Measurements from ENCODE around the gene OTOP2.
"Not testable (repeated sequence)": the region's sequence is repeated elsewhere in the genome, so short reads cannot be mapped to it uniquely, and the experiment has no call there.

OTOP2 gene

DNA sequence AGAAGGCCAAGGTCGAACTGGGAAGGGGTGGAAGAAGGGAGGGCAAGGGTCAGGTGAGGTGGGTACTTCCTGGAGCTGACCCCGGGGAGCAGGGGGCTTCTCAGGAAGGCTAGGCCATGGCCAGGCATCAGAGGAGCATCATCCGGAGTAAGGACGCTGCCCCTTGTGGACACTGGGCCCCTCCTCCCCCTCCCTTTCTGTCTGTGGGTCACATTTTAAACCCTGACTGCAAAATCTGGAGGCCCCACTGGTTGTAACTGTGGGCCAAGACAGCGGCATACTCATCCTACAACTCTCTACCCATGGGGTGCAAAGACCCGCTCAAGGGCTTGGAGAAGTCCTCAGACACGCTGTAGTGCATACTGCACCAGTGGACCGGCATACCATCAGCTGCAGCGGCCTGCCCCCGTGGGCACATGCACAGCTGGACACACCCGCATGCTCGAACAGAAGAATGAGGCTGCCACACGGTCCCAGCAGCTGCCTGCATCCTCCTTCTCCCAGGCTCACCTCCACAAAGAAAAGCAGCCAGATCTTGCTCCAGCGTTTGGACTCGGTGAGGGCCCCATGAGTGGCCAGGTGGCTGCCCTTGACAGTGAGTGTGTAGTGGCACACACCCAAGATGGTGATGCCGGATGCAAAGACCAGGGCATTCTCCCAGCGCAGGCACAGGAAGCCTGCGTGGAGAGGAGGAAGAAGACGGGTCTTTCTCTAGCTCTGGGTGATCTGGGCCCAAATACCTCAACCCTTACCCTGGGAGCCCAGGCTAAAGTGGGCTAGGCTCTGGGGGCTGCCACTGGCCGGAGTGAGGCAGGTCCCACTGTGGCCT is 31.8 kb upstream of the OTOP2 start:
- DNase-seq, result no peak
- TF ChIP-seq GATA1 (IDR thresholded peaks at IDR 0.05; ENCODE audit: low read depth, low read length) (no peak), POLR2A (IDR thresholded peaks at IDR 0.05; ENCODE audit: low read length) (no peak)

DNA sequence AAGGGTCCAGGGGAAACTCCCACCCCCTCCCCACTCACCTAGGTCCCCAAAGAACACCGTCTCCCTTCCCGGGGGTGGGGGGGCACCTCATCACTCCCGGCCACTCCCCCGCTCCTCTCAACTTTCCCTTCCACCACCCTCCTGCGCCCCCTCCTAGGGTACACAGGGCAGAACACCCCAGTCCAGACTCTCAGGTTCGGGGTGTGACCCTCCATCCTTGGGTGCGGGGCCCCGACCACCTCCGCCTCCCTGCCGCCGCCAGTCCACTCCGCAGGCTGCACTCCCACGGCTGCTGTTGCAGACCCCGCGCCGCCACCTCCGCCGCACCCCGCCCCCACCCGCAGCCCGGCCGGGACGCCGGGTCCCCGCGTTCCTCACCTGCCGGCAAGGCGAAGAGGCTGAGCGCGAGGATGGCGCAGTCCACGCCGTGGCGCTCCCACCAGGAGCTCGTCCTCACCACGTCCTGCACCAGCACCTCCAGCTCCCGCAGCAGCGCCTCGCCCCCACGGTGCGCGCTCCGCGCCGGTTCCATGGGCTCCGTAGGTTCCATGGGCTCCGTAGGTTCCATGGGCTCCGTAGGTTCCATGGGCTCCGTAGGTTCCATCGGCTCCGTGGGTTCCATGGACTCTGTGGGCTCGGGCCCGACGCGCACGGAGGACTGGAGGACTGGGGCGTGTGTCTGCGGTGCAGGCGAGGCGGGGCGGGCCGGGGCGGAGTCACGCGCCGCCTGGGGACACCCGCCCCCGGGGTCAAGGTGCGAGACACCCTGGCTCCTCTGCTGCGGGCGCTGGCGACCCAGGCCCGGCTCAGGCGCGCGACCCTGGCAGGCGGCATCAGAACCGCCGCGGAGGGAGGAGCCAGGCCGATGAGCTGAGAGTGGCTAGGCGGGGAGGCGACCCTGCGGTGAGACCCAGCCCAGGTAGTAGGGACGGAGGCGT is 30.8 kb upstream of the OTOP2 start, which contains the start of gene FADS6:
TSS of gene FADS6 (minus strand) at position 660 of the 938 bp plus-strand sequence. CDS start at position 622, 38 bp downstream.
- DNase-seq, result no peak
- TF ChIP-seq POLR2A (IDR thresholded peaks at IDR 0.05; ENCODE audit: low read length) (no peak), GATA1 (IDR thresholded peaks at IDR 0.05; ENCODE audit: low read depth, low read length) (no peak)

DNA sequence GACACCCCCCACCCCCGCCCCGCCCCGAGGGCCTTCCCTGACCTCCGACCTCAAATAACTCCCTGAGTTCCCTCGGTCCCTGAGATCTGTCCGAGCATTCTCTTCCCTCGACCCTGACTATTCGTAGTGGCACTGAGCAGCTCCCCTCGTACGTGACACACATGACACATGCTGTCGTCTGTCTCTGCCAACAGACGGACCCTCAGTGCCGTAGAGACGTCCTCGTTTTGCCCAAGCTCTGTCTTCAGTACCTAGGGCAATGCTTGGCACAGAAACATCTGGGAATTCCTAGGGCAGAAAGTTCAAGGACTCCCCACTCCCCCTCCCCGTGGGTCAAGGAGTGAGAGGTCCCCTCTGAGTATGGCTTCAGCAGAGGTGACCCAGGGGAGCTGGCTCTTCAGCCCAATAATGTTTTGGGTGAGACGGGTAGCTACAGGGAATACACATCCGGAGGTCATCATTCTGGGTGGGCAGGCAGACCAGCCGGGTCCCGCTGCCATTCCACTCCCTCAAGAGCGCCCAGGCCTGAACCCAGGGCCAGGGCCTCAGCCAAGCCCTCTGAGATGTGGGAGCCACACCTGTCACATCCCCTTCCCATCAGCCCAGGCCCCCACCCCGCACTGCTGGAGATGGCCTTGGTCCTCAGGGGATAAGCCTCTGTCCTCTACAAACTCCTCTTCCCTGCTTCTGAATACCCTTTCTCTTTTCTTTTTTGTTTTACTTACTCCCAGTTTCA is 30.0 kb upstream of the OTOP2 start:
- no peak for TF ChIP-seq POLR2A (IDR thresholded peaks at IDR 0.05; ENCODE audit: low read length)
- no peak for TF ChIP-seq GATA1 (IDR thresholded peaks at IDR 0.05; ENCODE audit: low read depth, low read length)
- no peak for DNase-seq

DNA sequence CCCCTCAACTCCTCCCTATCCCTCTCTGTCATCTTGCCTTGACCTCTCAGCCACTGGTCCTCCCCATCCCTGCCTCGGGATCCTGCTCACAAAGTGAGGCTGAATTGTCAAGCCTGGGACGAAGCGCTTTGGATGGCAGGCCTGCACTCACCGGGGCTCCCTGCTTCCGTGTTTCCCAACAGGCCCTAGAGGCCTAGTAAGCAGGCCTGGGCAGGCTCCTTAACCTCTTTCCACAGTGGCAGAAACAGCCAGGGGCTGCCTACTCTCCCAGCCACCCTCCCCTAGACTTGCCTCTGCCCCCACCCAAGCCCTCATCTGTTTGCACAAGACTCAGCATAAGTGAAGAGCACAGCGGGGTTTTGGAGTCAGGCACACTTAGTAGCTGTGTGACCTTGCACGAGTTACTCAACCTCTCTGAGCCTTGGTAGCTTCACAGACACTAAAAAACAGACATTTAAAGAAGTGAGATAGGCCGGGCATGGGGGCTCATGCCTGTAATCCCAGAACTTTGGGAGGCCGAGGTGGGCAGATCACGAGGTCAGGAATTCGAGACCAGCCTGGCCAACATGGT is 25.6 kb upstream of the OTOP2 start:
- TF ChIP-seq POLR2A (IDR thresholded peaks at IDR 0.05; ENCODE audit: low read length) (no peak), GATA1 (IDR thresholded peaks at IDR 0.05; ENCODE audit: low read depth, low read length) (no peak)
- no peak for DNase-seq

DNA sequence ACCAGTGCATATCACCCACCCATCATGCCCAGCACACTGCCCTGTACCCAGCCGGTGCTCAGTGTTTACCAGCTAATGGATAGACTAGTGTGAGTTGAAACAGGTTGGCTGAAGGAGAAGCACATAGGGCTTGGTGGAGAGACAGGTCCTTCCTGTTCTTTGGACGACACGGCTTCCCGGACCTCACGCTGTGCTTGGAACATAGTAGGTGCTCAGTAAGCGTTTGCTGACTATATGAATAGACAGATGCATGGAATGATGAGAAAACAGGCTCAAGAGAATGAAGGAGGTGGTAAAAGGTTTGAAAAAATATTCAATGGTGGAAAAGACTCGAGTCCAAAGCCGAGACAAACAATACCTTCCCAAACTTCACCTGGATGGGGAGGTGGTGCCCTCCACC is 23.9 kb upstream of the OTOP2 start:
- TF ChIP-seq POLR2A (IDR thresholded peaks at IDR 0.05; ENCODE audit: low read length) (no peak), GATA1 (IDR thresholded peaks at IDR 0.05; ENCODE audit: low read depth, low read length) (no peak)
- no peak for DNase-seq

DNA sequence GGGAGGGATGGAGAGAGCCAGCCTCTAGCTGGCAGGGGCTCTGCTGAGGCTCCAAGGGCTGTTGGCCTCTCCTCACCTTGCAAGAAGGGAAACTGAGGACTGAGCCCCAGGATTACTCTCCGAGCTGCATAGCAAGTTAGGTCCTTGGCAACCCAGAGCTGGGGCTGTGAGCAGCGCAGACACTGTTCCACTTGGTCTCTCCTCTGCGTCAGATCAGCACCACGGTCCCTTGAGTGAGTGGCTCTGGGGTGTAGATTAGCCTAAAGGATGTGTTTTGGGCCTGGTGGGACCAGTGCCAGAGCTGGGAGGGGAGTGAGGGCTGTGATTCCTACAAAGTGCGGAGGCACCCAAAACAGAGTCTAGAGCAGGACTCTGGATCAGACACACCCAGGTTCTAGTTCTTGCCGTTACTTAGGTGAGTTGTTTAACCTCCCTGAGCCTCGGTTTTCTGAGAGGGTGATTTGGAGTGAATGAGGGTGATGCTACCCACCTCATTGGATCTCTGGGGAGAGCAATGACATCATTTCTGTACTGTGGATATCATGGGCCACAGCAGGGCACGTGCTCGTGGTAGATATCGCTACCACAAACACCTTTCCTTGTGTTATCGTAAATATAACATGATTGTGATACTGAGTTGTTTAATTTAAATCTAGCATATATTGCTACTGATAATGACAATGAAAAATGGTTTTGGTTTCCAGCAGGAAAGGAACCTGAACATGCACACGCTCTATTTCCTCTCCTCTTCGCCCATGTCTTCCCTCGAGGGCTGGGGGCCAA is 22.5 kb upstream of the OTOP2 start:
- TF ChIP-seq POLR2A (IDR thresholded peaks at IDR 0.05; ENCODE audit: low read length), result no peak
- TF ChIP-seq GATA1 (IDR thresholded peaks at IDR 0.05; ENCODE audit: low read depth, low read length), result no peak
- no peak for DNase-seq

DNA sequence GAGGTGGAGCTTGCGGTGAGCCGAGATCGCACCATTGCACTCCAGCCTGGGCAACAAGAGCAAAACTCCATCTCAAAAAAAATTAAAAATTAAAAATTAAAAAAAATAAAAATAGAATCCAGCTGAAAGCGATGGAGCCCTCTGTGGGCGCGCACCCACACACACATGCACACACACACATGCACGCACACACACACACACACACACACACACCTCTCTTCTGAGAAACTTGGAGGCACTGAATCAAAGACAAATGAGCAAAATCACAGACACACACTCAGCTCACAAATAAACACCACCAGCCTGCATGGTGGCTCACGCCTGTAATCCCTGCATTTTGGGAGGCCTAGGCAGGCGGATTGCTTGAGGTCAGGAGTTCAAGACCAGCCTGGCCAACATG is 21.0 kb upstream of the OTOP2 start:
- no peak for TF ChIP-seq POLR2A (IDR thresholded peaks at IDR 0.05; ENCODE audit: low read length)
- TF ChIP-seq GATA1 (IDR thresholded peaks at IDR 0.05; ENCODE audit: low read depth, low read length), result no peak
- DNase-seq, result no peak

DNA sequence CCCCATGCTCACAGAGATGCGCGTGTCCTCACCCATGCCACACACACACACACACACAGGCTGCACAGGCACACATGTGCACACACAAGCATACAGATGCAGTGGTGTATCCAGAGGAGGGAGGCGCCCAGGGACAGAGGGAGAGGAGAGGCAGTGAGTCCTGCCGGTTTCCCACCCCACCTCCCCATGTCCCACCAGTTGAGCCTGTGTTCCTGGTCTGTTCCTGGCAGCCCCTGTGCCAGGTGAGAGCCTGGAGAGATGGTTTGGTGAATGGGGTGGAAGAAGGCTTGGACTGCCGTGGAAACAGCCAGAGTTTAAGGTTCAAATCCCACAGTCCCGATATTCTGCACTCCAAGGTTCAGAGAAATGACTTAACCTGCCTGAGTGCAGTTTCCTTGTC is 20.4 kb upstream of the OTOP2 start:
- TF ChIP-seq GATA1 (IDR thresholded peaks at IDR 0.05; ENCODE audit: low read depth, low read length) (no peak), POLR2A (IDR thresholded peaks at IDR 0.05; ENCODE audit: low read length) (no peak)
- no peak for DNase-seq

- no peak for TF ChIP-seq POLR2A (IDR thresholded peaks at IDR 0.05; ENCODE audit: low read length)
- no peak for TF ChIP-seq GATA1 (IDR thresholded peaks at IDR 0.05; ENCODE audit: low read depth, low read length)
- DNase-seq, result no peak
Observed at GRCh38 chr17:74904687-74905409, 19.2 kb upstream of the OTOP2 start.

GRCh38 chr17:74906214-74906793 is 17.8 kb upstream of the OTOP2 start:
- not testable (repeated sequence) for DNase-seq

DNA sequence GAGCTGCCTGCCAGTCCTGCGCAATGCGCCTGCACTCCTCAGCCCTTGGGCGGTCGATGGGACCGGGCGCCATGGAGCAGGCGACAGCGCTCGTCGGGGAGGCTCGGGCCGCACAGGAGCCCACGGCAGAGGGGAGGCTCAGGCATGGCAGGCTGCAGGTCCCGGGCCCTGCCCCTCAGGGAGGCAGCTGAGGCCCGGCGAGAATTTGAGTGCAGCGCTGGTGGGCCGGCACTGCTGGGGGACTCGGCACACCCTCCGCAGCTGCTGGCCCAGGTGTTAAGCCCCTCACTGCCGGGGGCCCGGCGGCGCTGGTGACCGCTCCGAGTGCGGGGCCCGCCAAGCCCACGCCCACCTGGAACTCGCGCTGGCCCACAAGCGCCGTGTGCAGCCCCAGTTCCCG is 17.1 kb upstream of the OTOP2 start:
- DNase-seq, result no peak
- TF ChIP-seq GATA1 (IDR thresholded peaks at IDR 0.05; ENCODE audit: low read depth, low read length), result no peak

DNA sequence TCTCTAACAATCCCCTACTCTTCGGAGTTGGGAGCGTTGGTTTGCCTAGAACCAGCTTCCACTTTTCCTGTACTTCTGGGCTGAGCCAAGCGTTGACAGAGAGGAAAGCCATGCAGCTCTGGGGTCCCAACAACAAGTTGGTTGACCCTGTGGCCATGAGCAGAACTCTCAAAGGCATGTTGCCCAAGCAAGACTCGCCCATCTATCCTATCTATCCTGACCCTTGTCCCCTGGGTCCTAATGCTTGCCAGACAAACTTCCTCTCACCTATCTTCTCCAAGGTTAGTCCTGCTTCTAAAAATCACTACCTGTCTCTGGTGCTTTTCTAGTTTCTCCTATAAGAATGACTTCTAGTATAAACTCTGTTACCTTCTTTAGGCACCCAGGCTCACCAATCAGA is 15.0 kb upstream of the OTOP2 start:
- DNase-seq, result not testable (repeated sequence)

DNA sequence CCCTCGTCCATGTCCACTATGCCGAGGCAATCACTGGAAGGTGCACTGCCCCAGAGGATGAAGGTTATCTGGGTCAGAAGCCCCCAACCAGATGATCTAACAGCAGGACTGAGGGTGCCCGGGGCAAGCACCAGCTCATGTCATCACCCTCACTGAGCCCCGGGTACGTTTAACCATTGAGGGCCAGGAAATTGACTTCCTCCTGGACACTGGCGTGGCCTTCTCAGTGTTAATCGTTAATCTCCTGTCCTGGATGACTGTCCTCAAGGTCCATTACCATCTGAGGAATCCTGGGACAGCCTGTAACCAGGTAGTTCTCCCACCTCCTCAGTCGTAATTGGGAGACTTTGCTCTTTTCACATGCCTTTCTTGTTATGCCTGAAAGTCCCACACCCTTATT is 12.7 kb upstream of the OTOP2 start:
- DNase-seq, result not testable (repeated sequence)

Data from erythroblast (primary cell).